ENCODE measurements around the gene IFRD2.

IFRD2 gene

GRCh38 chr3:50292159-50293078, at the start of gene IFRD2:
TSS of gene IFRD2 (minus strand) at chr3:50292429. CDS start at chr3:50292274, 155 bp downstream.
- H3K27me3 Mint-ChIP-seq: no peaks in the 10 kb centered on the region
- ATAC-seq (ENCODE audit: low read depth) (peak; percentile 99), DNase-seq (ENCODE audit: low spot score in 2 of 2) (peak; percentile 85 to 92)
- peak within 1 kb of the TSS; percentile 85 for H3K4me3 Mint-ChIP-seq
- peaks cover 22% of the 10 kb centered on the region for H3K4me1 Mint-ChIP-seq
- peak within 1 kb of the TSS; percentile 91 for H3K27ac Mint-ChIP-seq
- no peaks in the 10 kb centered on the region for H3K9me3 Mint-ChIP-seq
- H3K36me3 Mint-ChIP-seq: peaks cover 5% of the 10 kb centered on the region

DNA sequence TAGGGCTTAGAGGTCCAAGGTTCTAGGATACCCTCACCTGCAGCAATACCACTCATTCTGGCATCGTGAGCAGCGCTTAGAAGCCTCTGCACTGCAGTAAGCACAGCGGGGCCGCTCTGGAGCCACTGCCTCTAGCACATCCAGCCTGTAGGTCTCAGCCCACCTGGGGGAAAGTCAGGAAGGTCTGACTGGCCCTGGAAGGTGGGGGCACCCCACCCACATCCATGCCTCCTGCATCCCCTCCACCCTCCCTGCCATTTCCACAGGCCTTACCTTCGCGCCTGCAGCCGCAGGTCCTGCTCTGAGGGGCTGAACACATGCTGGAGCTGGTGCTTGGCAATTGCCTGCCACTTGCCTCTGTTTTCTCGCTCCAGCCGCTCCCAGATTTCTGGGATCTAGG, 49.3 kb upstream of the IFRD2 start:
- Mint-ChIP-seq H3K4me3 (peak overlapping the region; percentile 97), H3K9me3 (no peaks in the 10 kb centered on the region), H3K4me1 (peaks cover 35% of the 10 kb centered on the region), H3K27me3 (no peaks in the 10 kb centered on the region), H3K36me3 (peaks cover 5% of the 10 kb centered on the region), H3K27ac (no peak overlapping the region)
- no peak for DNase-seq (ENCODE audit: low spot score in 2 of 2)
- no peak for ATAC-seq (ENCODE audit: low read depth)

DNA sequence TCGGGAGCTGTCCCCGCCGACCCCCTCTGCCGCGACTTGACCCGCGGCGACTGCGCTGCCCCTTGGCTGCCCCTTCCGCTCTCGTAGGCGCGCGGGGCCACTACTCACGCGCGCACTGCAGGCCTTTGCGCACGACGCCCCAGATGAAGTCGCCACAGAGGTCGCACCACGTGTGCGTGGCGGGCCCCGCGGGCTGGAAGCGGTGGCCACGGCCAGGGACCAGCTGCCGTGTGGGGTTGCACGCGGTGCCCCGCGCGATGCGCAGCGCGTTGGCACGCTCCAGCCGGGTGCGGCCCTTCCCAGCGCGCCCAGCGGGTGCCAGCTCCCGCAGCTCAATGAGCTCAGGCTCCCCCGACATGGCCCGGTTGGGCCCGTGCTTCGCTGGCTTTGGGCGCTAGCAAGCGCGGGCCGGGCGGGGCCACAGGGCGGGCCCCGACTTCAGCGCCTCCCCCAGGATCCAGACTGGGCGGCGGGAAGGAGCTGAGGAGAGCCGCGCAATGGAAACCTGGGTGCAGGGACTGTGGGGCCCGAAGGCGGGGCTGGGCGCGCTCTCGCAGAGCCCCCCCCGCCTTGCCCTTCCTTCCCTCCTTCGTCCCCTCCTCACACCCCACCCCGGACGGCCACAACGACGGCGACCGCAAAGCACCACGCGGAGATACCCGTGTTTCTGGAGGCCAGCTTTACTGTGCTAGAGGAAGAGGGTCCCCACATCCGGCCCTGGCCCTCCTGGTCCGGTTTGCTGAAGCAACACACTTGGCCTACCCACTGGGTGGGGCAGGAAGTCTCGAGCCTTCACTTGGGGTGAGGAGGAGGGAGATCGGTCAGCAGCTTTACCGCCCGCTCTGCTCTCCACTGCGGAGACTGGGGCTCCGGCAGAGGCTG, 48.5 kb upstream of the IFRD2 start, which contains the start of gene RASSF1:
TSS of gene RASSF1 (minus strand) at position 389 of the 882 bp plus-strand sequence. CDS start at position 358, 31 bp downstream.
- peak within 1 kb of the TSS; percentile 99 for H3K27ac Mint-ChIP-seq

GRCh38 chr3:50340147-50340447, 47.9 kb upstream of the IFRD2 start:
- no peaks in the 10 kb centered on the region for H3K9me3 Mint-ChIP-seq
- H3K27me3 Mint-ChIP-seq: no peaks in the 10 kb centered on the region
- DNase-seq (ENCODE audit: low spot score in 2 of 2) (no peak), ATAC-seq (ENCODE audit: low read depth) (no peak)
- peaks cover 6% of the 10 kb centered on the region for H3K36me3 Mint-ChIP-seq
- H3K4me1 Mint-ChIP-seq: peaks cover 34% of the 10 kb centered on the region
- H3K4me3 Mint-ChIP-seq: peak overlapping the region; percentile 97
- peak overlapping the region; percentile 99 for H3K27ac Mint-ChIP-seq

More for the DNA sequence above, 48.5 kb upstream of the IFRD2 start, which contains the start of gene RASSF1:
- ATAC-seq (ENCODE audit: low read depth): peak; percentile 6
- Mint-ChIP-seq H3K36me3 (peaks cover 6% of the 10 kb centered on the region), H3K27me3 (no peaks in the 10 kb centered on the region), H3K4me1 (peaks cover 34% of the 10 kb centered on the region), H3K9me3 (no peaks in the 10 kb centered on the region), H3K4me3 (peak within 1 kb of the TSS; percentile 97)
- DNase-seq (ENCODE audit: low spot score in 2 of 2): peak; percentile 29 to 53

DNA sequence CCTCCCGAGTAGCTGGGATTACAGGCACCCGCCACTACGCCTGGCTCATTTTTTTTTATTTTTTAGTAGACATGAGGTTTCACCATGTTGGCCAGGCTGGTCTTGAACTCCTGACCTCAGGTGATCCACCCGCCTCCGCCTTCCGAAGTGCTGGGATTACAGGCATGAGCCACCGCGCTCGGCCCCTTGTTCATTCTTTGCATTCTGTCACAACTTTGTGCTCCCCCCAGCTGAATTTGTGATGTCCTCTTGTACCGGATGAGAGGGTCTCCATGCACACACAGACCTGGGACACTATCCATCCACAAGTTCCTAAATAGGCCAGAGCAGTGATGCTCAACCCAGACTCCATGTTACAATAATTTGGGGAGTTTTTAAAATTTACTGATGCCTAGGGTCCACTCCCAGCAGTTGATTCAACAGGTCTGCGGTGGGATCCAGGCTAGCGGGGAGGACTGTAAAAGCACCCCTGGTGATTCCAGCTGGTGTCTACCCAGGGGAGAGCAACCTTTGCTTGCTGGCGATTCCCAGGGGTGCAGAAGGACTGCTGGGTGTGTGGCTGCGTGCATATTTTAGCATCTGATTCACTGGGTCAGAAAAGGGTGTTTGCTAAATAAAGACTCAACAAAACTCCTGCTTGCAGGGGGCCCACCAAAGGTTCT, 47.4 kb upstream of the IFRD2 start:
- peak overlapping the region; percentile 99 for H3K27ac Mint-ChIP-seq
- ATAC-seq (ENCODE audit: low read depth) (no peak), DNase-seq (ENCODE audit: low spot score in 2 of 2) (no peak)
- peak overlapping the region; percentile 97 for H3K4me3 Mint-ChIP-seq
- peaks cover 6% of the 10 kb centered on the region for H3K36me3 Mint-ChIP-seq
- peaks cover 34% of the 10 kb centered on the region for H3K4me1 Mint-ChIP-seq
- no peaks in the 10 kb centered on the region for H3K27me3 Mint-ChIP-seq
- no peaks in the 10 kb centered on the region for H3K9me3 Mint-ChIP-seq

- peak overlapping the region; percentile 97 for H3K4me3 Mint-ChIP-seq
- H3K27me3 Mint-ChIP-seq: no peaks in the 10 kb centered on the region
- H3K4me1 Mint-ChIP-seq: peaks cover 37% of the 10 kb centered on the region
- ATAC-seq (ENCODE audit: low read depth): no peak
- H3K9me3 Mint-ChIP-seq: no peaks in the 10 kb centered on the region
- DNase-seq (ENCODE audit: low spot score in 2 of 2): no peak
- peak overlapping the region; percentile 99 for H3K27ac Mint-ChIP-seq
- peaks cover 8% of the 10 kb centered on the region for H3K36me3 Mint-ChIP-seq
Measured at GRCh38 chr3:50338965-50339364, 46.7 kb upstream of the IFRD2 start.

DNA sequence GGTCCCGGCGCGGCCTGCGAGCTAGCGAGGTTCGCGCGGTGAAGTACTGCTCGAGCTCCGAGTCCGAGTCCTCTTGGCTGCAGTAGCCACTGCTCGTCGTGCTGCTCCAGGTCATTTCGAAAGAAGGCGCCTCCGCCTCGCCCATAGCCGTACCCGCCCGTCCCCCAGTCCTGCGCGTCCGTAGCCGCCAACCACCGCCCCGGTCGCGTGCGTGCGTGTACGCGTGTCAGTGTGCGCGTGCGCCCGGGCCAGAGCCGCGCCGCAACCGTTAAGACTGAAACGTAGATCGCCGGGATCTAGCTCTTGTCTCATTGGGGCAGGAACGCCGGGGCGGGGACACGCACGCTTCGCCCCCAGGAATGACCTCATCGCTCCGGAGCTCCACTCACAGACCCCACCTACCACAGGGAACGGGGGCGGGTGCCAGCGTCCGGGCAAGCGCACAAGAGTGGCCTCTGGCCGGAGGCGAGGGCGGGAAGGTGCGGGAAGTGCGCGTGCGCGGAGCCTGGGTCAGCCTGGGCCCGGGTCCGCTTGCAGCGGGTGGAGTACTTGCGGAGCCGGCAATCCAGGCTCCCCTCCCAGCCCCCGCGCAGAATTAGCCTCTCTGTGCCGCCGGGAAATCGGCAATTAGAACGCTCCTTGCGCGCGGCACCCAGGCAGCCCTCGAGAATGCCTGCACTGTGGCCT, 45.1 kb upstream of the IFRD2 start:
- H3K36me3 Mint-ChIP-seq: peaks cover 8% of the 10 kb centered on the region
- no peaks in the 10 kb centered on the region for H3K9me3 Mint-ChIP-seq
- H3K4me3 Mint-ChIP-seq: peak overlapping the region; percentile 97
- H3K4me1 Mint-ChIP-seq: peaks cover 30% of the 10 kb centered on the region
- ATAC-seq (ENCODE audit: low read depth): peak; percentile 77
- H3K27ac Mint-ChIP-seq: peak overlapping the region; percentile 99
- DNase-seq (ENCODE audit: low spot score in 2 of 2): peak; percentile 81 to 90
- no peaks in the 10 kb centered on the region for H3K27me3 Mint-ChIP-seq

DNA sequence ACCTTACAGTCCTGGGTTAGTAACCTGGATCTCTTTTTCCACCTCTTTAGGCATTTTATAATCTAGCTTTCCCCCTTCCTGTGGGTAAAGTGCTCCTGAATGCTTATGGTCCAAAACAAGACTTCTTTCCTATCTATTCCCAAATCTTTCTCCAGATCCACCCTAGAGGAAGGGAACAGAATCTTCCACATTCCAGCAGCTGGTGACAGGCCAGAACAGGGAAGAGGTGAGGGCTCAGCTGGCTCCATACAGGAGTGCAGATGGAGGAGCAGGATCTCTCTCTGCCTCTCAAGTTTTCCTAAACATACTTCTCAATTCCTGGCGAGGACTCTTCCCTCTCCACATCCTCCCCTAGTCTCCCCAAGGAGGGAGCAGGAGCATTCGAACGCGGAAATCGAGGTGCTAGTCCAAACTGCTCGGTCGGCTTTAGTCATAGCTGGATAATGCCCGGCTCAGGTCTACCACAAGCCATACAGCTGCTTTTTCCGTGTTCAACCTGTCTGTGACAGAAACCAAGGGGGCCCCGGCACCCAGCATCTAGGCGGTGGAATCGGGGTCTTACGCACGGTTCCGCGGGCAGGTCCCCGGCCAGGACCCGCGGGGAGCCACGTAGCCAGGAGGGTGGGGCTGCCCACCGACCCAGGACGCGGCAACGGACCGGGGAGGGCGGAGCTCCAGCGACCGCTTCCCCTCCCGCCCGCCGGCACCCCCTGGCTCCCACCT, 44.4 kb upstream of the IFRD2 start:
- Mint-ChIP-seq H3K27me3 (no peaks in the 10 kb centered on the region), H3K4me3 (peak overlapping the region; percentile 97), H3K9me3 (no peaks in the 10 kb centered on the region), H3K4me1 (peaks cover 30% of the 10 kb centered on the region), H3K36me3 (peaks cover 8% of the 10 kb centered on the region), H3K27ac (peak overlapping the region; percentile 99)
- peak; percentile 36 for ATAC-seq (ENCODE audit: low read depth)
- DNase-seq (ENCODE audit: low spot score in 2 of 2): no peak

GRCh38 chr3:50334339-50335075, 42.3 kb upstream of the IFRD2 start:
- H3K27ac Mint-ChIP-seq: no peak overlapping the region
- no peak for ATAC-seq (ENCODE audit: low read depth)
- H3K4me1 Mint-ChIP-seq: peaks cover 20% of the 10 kb centered on the region
- H3K4me3 Mint-ChIP-seq: peak overlapping the region; percentile 21
- H3K36me3 Mint-ChIP-seq: peaks cover 17% of the 10 kb centered on the region
- DNase-seq (ENCODE audit: low spot score in 2 of 2): no peak
- H3K27me3 Mint-ChIP-seq: no peaks in the 10 kb centered on the region
- no peaks in the 10 kb centered on the region for H3K9me3 Mint-ChIP-seq

DNA sequence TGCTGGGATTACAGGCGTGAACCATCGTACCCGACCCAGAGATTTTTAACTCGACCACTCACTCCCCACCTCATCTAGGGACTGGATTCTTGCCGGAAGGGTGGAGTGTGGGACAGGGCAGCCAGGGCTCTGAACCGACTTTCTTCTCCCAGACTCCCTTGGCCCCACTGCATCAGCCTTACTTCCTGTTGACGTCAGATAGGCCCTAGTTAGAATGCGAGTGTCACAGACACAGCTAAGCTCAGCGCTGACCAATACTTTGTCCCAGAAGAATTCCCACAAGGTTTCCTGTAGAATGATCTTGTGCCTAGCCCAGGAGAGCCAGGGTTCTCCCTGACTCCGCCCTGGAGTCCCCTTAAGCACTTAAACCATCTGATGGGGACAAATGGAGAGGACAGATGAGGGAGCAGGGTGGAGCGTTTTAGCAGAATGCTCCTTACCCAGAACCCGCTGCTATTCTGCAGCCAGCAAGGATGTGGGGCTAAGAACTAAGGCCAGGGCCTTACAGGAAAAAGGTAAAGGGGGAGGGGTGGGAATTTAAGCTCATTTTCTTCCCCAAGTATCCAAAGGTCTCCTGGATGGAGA, 41.6 kb upstream of the IFRD2 start:
- Mint-ChIP-seq H3K9me3 (no peaks in the 10 kb centered on the region), H3K4me3 (no peak overlapping the region), H3K36me3 (peaks cover 15% of the 10 kb centered on the region), H3K4me1 (peaks cover 16% of the 10 kb centered on the region), H3K27ac (peak overlapping the region; percentile 31), H3K27me3 (no peaks in the 10 kb centered on the region)
- no peak for DNase-seq (ENCODE audit: low spot score in 2 of 2)
- no peak for ATAC-seq (ENCODE audit: low read depth)

- peaks cover 11% of the 10 kb centered on the region for H3K36me3 Mint-ChIP-seq
- DNase-seq (ENCODE audit: low spot score in 2 of 2) (no peak), ATAC-seq (ENCODE audit: low read depth) (no peak)
- H3K27me3 Mint-ChIP-seq: no peaks in the 10 kb centered on the region
- H3K4me3 Mint-ChIP-seq: no peak overlapping the region
- H3K4me1 Mint-ChIP-seq: peaks cover 13% of the 10 kb centered on the region
- no peak overlapping the region for H3K27ac Mint-ChIP-seq
- H3K9me3 Mint-ChIP-seq: no peaks in the 10 kb centered on the region
Measured at GRCh38 chr3:50331364-50331907, 39.2 kb upstream of the IFRD2 start.

- Mint-ChIP-seq H3K4me3 (no peak overlapping the region), H3K9me3 (no peaks in the 10 kb centered on the region), H3K27ac (no peak overlapping the region), H3K27me3 (no peaks in the 10 kb centered on the region), H3K4me1 (peaks cover 14% of the 10 kb centered on the region), H3K36me3 (peaks cover 11% of the 10 kb centered on the region)
- ATAC-seq (ENCODE audit: low read depth) (no peak), DNase-seq (ENCODE audit: low spot score in 2 of 2) (no peak)
Measured at GRCh38 chr3:50330330-50330729, 38.1 kb upstream of the IFRD2 start.
